ENCODE data around the gene ATP2A3.
"Not testable (repeated sequence)": the region's sequence is repeated elsewhere in the genome, so short reads cannot be mapped to it uniquely, and the experiment has no call there.

ATP2A3 gene

GRCh38 chr17:3991699-3992098 is 27.5 kb upstream of the ATP2A3 start:
- not testable (repeated sequence) for DNase-seq (ENCODE audit: low spot score)

GRCh38 chr17:3990386-3991127 is 26.3 kb upstream of the ATP2A3 start:
- DNase-seq (ENCODE audit: low spot score), result no peak

GRCh38 chr17:3989041-3989886 is 25.0 kb upstream of the ATP2A3 start:
- no peak for DNase-seq (ENCODE audit: low spot score)

GRCh38 chr17:3988297-3989040 is 24.2 kb upstream of the ATP2A3 start:
- DNase-seq (ENCODE audit: low spot score), result no peak

- DNase-seq (ENCODE audit: low spot score), result no peak
Observed at GRCh38 chr17:3986939-3987335, 22.7 kb upstream of the ATP2A3 start.

- no peak for DNase-seq (ENCODE audit: low spot score)
Observed at GRCh38 chr17:3986270-3986938, 22.2 kb upstream of the ATP2A3 start.

GRCh38 chr17:3985846-3986245 is 21.6 kb upstream of the ATP2A3 start:
- DNase-seq (ENCODE audit: low spot score), result no peak

GRCh38 chr17:3983606-3984484 is 19.6 kb upstream of the ATP2A3 start:
- DNase-seq (ENCODE audit: low spot score), result no peak

- no peak for DNase-seq (ENCODE audit: low spot score)
Observed at GRCh38 chr17:3982541-3983017, 18.3 kb upstream of the ATP2A3 start.

GRCh38 chr17:3982113-3982512 is 17.9 kb upstream of the ATP2A3 start:
- DNase-seq (ENCODE audit: low spot score), result no peak

- DNase-seq (ENCODE audit: low spot score), result no peak
Observed at GRCh38 chr17:3981455-3981854, 17.2 kb upstream of the ATP2A3 start.

- no peak for DNase-seq (ENCODE audit: low spot score)
Observed at GRCh38 chr17:3980381-3981014, 16.3 kb upstream of the ATP2A3 start.

GRCh38 chr17:3979290-3979611 is 15.0 kb upstream of the ATP2A3 start:
- DNase-seq (ENCODE audit: low spot score), result no peak

GRCh38 chr17:3978421-3979289 is 14.4 kb upstream of the ATP2A3 start:
- no peak for DNase-seq (ENCODE audit: low spot score)

GRCh38 chr17:3977387-3977786 is 13.2 kb upstream of the ATP2A3 start:
- no peak for DNase-seq (ENCODE audit: low spot score)

- no peak for DNase-seq (ENCODE audit: low spot score)
Observed at GRCh38 chr17:3976675-3977171, 12.5 kb upstream of the ATP2A3 start.

GRCh38 chr17:3974980-3975379 is 10.7 kb upstream of the ATP2A3 start:
- DNase-seq (ENCODE audit: low spot score), result no peak

- peak; percentile 2 for DNase-seq (ENCODE audit: low spot score)
Observed at GRCh38 chr17:3974138-3974687, 10.0 kb upstream of the ATP2A3 start.

GRCh38 chr17:3973495-3974137 is 9.4 kb upstream of the ATP2A3 start:
- DNase-seq (ENCODE audit: low spot score), result peak; percentile 3

Measured in iPS-NIHi11 (cell line).